NOMO-1 treated with dmso at 0.1 percent for 144 hours (cell line): ENCODE data around the gene IQCE.

ENCODE experiments used
- DNase-seq: peaks from one replicate; lab custom pipeline; 2025; ENCODE audit not compliant: unreplicated experiment; lab: John Stamatoyannopoulos, UW

The IQCE gene

DNA sequence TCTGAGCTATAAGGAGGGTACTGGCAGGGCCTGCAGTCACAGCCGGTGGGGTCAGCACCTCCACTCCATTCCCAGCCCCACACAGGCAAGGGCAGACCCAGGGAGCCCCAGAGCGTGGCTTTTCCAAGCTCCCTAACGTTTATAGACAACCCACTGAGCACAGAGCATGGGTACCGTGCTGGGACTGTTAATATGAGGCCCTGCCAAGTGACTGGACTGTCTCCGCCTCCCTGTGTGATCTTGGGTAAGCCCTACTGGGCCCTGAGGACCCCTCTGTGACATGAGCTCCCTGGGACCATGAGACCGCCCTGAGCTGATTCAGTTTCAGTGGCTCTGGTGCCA lies 85.4 kb downstream of the IQCE start:
- DNase-seq: no peak

DNA sequence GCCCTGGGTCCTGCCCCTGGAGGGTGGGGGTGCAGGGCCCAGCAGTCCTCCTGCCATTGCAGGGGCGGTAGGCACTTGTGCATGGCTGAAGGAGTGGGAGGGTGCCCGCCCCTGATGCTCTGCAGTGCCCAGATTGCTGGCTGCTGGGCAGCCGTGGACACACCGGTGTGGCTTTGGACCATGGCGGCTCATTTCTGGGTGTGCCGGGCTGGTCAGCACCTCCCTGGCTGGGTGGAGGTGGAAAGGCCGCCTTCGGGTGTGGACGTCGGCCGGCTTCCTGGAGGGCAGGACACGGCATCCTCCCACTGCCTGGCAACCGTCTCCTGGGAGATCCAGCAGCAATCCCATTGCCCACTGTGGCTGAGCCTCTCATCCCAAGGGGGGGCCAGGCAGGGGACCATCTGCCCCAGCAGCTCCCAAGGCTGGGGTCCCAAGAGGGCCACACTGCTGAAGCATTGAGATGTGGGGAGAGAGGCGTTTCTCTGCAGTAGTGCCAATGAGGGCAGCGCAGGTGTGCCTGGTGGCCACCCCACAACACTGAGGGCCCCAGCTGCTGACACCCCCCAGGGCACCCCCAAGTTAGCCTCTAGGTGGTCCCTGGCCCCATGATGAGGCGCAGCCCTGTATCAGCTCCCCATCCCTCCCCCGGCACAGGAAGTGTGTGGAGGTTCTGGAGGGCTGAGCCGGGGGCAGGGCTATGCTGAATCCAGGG lies 85.9 kb downstream of the IQCE start:
- no peak for DNase-seq

DNA sequence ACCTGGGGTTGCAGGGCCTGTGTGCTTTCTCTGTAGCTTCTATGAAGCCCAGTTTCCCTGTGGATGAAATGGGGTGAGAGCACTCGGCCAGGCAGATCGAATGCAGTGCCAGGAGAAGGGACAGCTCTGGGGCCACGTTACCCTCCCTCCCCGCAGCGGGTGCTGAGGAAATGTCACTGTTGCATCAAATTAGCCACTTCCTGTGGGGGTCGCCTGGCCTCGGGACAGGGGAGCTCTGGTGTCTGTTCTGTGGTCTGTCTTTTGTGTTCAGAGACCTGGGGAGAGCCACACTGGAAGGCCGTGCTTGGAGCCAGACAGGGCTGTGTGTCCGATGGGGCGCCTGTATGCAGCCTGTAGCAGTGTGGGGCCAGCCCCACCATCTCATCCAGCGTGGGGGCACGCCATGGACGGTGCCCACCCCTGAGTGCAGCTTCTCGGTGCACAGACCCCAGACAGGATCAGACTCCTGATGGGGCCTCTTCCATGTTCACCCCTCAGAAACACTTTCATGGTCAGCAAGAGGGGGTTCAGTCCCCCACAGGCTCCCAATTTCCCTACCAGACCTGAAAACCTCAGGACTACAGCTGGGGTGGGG lies 86.6 kb downstream of the IQCE start:
- peak; percentile 90 for DNase-seq

DNA sequence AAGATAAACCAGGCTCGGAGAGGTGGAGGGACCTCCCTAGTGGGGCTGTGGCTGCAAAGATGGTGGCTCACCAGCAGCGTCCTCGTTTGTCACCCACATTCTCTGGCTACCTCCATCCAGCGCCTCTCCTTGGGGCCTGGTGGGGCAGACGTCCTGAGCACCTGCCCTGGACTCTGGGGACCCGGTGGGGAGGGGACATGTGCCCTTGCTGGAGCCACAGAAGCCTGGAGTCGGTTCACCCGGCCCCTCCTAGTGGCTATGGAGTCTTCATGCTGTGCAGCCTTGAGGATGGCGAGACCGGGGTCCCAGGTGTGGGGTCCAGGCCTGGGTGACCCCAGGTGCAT lies 87.5 kb downstream of the IQCE start:
- no peak for DNase-seq

DNA sequence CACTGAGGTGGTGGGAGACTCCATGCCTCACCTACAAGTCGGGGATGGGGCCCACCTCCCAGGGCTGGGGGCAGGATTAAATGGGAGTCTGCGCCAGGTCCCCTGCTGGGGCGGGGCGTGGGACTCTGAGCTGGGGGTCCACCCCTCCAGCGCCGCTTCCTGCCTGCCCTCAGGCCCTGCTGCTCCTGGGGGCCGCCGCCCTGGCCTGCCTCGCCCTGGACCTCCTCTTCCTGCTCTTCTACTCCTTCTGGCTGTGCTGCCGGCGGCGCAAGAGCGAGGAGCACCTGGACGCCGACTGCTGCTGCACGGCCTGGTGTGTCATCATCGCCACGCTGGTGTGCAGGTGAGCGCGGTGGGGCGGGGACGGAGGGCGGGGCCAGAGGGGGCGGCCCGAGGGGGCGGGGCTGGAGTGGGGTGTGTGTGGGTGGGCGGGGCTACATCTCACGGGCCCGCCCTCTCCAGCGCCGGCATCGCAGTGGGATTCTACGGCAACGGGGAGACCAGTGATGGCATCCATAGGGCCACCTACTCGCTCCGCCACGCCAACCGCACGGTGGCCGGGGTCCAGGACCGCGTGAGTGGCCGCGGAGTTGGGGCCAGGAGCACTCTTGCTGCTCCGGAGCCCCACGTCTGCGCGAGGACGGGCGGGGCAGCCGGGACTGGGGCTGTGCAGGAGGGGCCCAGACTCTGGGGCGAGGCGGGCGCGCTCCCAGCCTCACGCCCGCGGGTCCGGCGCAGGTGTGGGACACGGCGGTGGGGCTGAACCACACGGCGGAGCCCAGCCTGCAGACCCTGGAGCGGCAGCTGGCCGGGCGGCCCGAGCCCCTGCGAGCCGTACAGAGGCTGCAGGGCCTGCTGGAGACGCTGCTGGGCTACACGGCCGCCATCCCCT lies 88.1 kb downstream of the IQCE start:
- DNase-seq: no peak

DNA sequence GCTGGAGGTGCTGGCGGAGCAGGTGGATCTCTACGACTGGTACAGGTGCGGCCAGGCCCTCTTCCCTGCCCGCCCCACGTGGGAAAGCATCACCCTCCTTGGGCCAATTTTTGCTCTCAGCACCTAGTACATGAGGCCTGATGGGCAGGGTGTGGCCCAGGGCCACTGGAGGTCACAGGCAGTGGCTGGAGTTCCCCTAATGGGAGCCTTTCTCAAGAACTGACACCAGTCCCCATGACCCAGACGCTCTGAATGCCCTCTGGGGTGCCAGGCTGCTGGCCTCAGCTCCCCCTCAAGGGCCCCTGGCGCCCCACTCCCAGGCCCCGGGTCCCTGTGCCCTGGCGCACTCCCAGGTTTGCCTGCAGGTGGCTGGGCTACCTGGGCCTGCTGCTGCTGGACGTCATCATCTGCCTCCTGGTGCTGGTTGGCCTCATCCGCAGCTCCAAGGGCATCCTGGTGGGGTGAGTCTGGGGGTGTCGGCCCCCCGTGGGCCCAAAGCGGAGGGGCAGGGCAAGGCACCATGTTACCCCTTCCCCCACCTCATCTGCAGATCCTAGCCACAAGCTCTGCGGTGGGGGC lies 88.9 kb downstream of the IQCE start:
- no peak for DNase-seq

DNA sequence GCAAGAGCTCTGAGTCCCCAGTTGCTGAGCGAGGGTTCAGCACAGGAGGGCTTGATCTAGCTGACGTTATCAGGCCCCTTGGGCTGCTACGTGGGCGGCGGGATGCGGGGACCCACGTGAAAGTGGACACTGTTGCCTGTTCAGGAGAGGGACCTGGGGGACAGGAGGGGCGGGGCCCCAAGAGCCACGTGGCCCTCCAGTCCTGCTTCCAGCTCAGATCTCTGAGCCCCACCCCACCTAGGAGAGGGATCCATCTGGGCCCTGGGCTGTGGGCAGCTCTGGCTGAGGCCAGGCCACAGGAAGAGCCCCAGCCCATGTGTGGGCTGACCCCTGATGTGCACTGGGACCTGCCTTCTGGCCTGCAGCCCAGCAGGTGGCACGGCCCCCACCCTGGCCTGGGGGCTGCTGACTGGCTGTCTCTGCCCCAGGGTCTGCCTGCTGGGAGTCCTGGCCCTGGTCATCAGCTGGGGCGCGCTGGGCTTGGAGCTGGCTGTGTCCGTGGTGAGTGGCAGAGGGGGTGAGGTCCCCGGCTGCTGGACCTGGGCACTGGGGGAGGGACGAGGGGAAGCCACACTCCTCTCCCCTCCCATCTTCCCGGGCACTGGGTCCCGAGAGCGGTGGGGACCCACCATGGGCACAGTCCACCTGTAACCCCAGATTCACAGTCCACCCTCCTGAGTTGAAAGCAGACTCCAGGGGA lies 90.5 kb downstream of the IQCE start:
- no peak for DNase-seq

DNA sequence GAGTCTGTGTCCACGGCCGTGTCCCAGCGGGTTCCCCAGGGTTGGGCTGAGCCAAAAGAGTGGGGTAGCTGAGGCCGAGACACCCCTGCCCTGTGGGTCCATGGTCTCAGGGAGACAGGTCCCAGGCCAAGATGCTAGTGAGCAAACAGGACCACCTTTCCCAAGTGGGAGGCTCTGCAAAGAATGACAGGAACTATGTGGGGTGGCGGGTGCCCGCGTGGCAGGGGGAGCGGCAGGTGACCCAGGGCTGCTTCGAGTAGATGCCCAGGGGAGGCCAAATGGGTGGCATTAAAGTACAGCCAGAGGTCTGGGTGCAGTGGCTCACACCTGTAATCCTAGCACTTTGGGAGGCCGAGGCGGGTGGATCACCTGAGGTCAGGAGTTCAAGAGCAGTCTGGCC lies 91.2 kb downstream of the IQCE start:
- no peak for DNase-seq

DNA sequence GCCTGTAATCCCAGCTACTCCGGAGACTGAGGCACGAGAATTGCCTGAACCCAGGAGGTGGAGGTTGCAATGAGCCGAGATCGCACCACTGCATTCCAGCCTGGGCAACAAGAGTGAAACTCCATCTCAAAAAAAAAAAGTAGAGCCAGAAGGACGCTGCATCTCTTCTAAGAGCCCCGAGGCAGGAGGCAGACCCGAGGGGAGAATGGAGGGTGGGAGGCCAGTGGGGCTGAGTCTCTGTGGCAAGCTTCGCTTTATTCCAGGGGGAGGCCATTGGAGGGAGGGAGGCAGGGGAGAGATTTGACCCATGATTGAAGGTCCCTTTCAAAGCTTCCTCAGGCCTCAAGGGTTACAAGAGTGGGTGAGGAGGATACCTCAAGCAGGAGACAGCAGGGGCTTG lies 91.7 kb downstream of the IQCE start:
- DNase-seq: no peak

DNA sequence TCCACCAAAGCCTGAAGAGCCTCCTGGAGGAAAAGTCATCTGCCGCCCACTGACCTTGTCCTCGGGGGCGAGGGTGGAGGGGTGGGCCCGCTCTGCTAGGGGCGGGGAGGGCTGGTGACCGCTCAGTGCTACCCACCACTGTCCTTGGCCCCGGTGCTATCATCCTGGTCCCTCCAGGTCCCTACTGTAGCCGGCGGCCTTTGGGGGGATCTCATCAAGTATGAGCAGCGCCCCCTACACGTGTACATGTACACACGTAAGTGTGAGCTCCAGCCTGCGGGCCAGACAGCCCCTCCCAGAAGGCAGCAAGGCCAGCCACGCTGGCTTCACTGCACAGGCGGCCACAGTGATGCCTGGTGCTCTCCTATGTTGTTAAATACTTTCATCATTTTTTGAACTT lies 92.6 kb downstream of the IQCE start:
- no peak for DNase-seq

DNA sequence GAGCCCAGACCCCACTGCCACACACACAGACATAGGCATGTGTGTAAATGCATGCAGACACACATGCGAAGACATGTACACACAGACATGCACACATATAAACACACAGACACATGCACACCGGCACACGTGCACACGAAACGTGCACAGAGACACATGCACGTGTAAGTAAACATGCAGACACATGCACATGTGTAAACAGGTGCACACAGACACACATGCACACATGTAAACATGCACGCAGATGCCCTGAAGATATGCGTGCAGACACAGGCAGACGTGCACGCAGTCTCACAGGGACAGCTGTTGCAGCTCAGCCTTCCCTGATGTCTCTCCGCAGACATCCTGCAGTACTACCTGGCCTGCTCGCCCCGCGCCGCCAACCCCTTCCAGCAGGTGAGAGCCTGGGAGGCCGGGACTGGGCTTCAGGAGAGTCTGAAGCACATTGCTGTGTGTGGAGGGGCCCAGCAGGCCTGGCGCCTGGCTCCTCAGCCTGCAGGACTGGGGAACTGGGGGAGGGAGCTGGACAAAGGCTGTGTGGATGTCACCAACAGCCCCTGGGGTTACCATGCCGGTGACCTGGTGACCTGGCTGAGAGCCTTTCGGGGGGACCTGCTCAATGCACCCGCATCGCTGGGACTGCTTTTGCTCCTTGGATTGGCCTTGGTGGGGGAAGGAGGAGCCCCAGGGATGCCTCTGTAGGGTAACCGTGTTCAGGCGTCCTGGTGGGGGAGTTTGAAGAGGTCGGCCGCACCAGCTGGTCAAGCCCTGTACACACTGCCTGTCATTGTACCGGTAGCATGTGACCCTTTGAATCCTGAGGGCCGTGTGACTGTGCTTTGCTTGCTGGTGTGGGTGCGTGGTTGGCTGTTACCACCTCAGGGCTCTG lies 93.3 kb downstream of the IQCE start:
- DNase-seq: no peak

DNA sequence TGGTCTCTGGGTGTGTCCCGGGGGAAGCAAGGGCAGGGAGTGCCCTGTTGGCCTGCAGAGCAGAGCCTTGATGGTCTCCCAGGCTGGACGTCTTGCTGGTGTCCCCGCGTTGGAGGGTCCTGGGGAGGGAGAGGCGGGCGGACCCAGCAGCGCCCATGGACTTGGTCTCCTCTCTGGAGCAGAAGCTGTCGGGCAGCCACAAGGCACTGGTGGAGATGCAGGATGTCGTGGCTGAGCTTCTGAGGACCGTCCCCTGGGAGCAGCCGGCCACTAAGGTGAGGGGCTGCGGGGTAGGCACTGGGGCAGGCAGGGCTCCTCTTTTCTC lies 93.9 kb downstream of the IQCE start:
- no peak for DNase-seq

DNA sequence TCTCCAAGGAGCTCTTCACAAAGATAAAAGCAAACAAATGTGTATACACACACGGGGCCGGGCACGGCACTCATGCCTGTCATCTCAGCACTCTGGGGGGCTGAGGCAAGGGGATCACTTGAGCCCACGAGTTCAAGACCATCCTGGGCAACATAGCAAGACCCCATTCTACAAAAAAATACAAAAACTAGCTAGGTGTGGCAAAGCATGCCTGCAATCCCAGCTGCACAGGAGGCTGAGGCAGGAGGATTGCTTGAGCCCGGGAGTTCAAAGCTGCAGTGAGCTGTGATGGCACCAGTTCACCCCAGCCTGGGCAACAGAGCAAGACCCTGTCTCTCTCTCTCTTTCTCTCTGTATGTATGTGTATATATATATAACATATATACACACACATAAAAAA lies 95.3 kb downstream of the IQCE start:
- no peak for DNase-seq

DNA sequence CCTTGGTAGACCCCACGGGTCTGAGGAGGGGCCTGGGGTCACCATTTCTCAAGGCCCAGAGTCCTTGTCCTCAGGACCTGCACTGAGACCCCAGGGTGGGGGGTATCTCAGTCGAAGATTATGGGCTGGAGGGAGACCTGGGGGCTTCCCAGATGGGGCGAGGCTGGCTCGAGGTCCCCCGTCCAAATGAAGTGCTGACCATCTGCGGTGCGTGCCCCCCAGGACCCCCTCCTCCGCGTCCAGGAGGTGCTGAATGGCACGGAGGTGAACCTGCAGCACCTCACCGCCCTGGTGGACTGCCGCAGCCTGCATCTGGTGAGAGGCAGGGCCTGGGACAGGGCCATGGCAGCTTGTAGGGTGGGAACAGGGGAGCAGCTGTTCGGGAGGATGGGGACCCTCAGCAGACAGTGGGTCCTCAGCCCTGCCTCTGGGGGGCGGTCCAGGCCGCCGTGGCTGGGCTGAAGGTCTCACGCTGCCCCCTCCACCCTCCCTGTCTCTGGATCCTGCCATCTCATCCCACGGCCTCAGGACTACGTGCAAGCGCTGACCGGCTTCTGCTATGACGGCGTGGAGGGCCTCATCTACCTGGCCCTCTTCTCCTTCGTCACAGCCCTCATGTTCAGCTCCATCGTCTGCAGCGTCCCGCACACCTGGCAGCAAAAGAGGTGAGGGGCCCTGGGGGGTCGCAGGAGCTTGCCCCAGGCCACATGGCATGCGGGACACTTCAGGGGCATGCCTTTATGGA lies 97.3 kb downstream of the IQCE start:
- no peak for DNase-seq

DNA sequence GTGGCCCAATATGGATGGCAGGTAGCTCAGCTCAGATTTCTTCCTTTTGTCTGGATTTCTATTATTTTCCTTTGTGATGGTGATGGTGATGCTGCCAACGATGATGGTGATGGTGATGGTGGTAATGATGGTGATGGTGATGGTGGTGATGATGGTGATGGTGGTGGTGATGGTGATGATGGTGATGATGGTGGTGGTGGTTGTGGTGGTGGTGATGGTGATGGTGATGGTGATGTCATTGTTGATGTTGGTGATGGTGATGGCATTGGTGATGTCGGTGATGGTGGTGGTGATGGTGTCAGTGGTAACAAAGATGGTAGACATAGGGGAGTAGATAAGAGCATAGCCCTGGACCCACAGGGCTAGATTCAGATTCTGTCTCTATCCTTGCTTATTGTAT lies 98.4 kb downstream of the IQCE start:
- no peak for DNase-seq

DNA sequence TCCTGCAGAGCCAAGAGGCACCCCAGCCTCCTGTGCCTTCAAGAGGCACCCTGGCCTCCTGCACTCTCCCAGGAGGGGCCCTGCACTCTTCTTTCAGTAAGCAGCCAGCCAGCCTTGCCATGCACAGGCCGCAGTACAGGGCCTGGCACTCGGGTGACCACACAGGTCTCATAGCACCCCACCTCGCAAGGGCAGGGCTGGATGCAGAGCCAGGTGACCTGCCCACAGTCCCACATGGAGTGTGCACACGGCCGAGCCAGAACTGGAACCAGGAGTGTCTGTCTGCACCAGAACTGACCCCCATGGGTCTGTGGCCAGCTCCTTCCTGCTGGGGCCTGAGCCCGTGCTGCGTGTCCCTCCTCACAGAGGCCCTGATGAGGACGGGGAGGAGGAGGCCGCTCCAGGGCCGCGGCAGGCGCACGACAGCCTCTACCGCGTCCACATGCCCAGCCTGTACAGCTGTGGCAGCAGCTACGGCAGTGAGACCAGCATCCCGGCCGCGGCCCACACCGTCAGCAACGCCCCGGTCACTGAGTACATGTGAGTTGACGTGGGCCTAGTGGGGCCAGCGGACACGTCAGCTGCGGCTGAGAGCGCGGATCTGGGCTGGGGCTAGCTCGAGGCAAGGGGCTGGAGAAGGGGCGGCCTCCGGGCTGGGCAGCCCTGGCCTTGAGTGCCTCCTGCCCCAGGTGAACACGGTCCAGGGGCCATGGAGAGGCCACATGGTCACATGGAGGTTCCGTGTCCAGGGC lies 99.3 kb downstream of the IQCE start:
- DNase-seq: no peak

DNA sequence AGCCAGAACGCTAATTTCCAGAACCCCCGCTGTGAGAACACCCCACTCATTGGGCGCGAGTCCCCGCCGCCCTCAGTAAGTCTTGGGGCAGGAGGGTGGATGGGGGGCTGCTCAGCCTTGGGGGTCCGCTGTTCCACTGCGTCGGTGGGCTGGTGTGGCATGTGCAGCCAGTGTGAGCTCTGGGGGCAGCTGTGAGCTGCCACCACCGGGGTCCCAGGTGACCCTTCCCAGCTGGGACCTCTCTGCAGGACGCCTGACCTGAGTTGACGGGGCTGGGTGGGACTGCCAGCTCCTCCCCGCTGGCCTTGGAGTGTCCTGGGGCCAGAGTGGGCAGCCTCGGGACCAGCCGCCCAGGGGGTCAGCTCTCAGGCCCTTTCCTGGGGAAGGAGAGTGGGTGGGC lies 100.2 kb downstream of the IQCE start:
- no peak for DNase-seq

DNA sequence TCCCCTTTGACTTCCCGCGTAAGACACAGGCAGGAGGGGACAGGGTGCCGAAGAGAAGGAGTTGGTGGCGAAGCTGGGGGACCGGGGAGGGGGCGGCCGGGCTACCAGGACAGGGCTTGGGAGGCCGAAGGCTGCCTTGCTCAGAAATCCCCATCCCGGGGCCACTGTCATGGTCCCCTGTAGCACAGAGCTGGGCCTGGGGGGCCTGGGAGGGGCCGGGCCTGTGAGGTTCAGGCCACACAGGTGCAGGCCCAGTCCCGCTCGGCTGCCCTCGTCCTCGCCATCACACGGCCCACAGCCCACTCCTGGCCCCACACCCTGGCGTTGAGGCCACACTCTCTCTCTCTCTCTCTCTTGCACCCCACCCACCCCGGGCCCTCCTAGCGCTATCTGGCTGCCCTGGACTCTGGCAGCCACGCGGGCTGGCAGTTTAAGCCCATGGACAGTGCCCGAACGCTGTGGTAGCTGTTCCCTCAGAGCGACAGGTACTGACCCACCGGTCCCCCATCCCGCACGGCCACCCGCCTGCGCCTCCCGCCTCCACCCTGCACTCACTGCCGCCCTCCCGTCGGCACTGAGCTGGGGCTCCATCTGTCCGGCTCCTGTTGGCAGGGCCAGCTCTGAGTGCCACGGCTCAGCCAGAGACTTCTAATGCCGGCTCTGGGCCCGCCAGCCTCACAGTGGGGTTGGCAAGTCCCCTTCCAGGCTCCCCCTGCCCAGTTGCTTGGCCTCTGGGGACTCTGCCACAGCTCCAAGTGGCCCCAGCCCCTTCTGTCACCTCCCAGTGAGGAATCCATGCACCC lies 101.0 kb downstream of the IQCE start:
- no peak for DNase-seq
